NT2/D1 (cell line): Measurements from ENCODE around the gene CCDC159.

Source experiments
- DNase-seq: peaks from one replicate; pipeline ENCODE4 v3.0.0-alpha.2; 2011; ENCODE audit warnings: low read depth, low spot score
- H3K27me3 ChIP-seq: 2 replicates; pipeline ENCODE4 v1.6.0; 2011; ENCODE audit warnings: mild to moderate bottlenecking; ENCODE audit not compliant: insufficient read length, insufficient read depth
- H3K36me3 ChIP-seq: 2 replicates; pipeline ENCODE4 v1.6.1; 2011; ENCODE audit warnings: mild to moderate bottlenecking, low read length, mixed read lengths; ENCODE audit not compliant: insufficient read depth, insufficient read length
- H3K4me1 ChIP-seq: 2 replicates; pipeline ENCODE4 v1.5.1; 2011; ENCODE audit not compliant: insufficient read depth, insufficient read length
- H3K4me3 ChIP-seq: 2 replicates; pipeline ENCODE4 v1.5.1; 2011; ENCODE audit warnings: low read depth; ENCODE audit not compliant: insufficient read length
- H3K9ac ChIP-seq: 2 replicates; pipeline ENCODE4 v1.6.0; 2011; ENCODE audit warnings: low read depth; ENCODE audit not compliant: insufficient read length
- H3K9me3 ChIP-seq: 2 replicates; pipeline ENCODE4 v1.5.1; 2011; ENCODE audit warnings: mild to moderate bottlenecking, low read length; ENCODE audit not compliant: insufficient read depth
- SUZ12 ChIP-seq: IDR thresholded peaks from 2 replicates; pipeline ENCODE4 v1.6.1; 2011; ENCODE audit not compliant: insufficient read length, insufficient read depth; ENCODE audit errors: extremely low read depth
- YY1 ChIP-seq: IDR thresholded peaks from 2 replicates; pipeline ENCODE4 v1.6.1; 2011; ENCODE audit not compliant: insufficient read length, insufficient read depth
- ZNF274 ChIP-seq: IDR thresholded peaks from 2 replicates; pipeline ENCODE4 v1.6.1; 2011; ENCODE audit warnings: mild to moderate bottlenecking, low read depth, low read length

Gene CCDC159

DNA sequence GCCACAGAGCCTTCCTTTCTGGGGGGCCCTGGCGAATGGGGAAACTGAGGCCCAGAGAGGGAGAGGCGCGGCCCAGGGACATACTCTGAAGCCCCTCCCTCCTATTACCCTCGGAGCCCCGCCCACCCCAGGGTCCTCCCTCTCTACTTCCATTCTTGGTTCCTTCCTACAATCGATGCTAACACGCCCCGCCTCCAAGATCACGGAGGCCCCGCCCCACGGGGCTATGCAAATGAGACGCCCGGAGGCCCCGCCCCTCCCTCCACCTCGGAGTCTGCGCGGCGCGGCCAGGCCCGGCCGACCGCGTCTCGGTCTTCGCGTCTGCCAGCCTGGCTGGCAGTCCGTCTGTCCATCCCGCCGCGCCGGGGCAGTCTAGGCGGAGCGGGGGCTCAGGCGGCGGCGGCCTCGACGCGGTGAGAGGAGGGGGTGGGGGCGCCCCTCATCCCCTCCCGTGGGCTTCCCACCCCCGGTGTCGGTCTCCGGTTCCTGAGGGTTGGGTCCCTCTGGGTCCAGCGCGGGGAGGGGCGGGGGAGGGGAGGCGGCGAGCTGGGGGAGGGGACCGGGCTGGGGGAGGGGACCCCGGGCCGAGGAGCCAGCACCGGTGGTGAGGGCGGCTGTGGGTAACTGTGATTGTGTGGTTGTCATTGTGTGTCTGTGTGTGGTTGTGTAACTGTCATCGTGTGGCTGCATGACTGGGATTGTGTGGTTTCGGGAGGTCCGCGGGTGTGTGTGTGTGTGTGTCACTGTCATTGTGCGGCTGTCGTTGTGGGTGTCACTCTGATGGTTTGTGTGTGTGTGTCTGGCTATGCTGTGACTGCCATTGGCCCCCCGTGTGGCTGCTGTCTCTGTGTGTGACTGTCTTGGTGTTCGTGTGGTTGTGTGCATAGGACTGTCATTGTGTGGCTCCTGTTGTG is 9.1 kb downstream of the CCDC159 start, which contains the start of gene PLPPR2:
Gene PLPPR2, plus strand, starts transcription at position 273 of the 914 bp plus-strand sequence. CDS start 2,242 bp downstream, outside the sequence.
- H3K36me3 ChIP-seq = peaks cover 4% of the 10 kb centered on the region
- peak within 1 kb of the TSS; percentile 36 for H3K4me3 ChIP-seq
- peaks cover 10% of the 10 kb centered on the region for H3K27me3 ChIP-seq
- H3K9ac ChIP-seq = no peak within 1 kb of the TSS
- H3K9me3 ChIP-seq = no peaks in the 10 kb centered on the region
- DNase-seq = peak; percentile 92
- no peak for TF ChIP-seq ZNF274
- no peak for TF ChIP-seq SUZ12
- TF ChIP-seq YY1 = no peak
- peaks cover 12% of the 10 kb centered on the region for H3K4me1 ChIP-seq

DNA sequence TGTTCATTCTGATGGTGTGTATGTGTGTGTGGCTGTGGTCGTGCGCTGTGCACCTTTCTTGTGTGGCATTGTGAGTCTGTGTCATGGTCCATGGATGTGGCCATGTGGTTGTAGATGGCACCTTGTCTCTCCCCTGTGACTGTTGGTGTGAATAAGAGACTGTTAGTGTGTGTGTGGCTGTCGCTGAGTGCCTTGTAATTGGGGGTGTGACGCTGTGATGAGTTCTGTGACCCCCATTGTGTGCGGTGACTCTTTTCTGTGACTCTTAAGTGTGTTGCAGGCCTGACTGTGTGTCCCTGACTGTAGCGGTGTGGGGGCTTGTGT is 9.7 kb downstream of the CCDC159 start:
- no peak for TF ChIP-seq YY1
- no peak for TF ChIP-seq SUZ12
- no peak for TF ChIP-seq ZNF274
- H3K36me3 ChIP-seq = peaks cover 4% of the 10 kb centered on the region
- peak overlapping the region; percentile 36 for H3K4me3 ChIP-seq
- H3K9ac ChIP-seq = no peak overlapping the region
- peaks cover 10% of the 10 kb centered on the region for H3K27me3 ChIP-seq
- H3K9me3 ChIP-seq = no peaks in the 10 kb centered on the region
- peaks cover 13% of the 10 kb centered on the region for H3K4me1 ChIP-seq
- no peak for DNase-seq

GRCh38 chr19:11356676-11357550 is 10.6 kb downstream of the CCDC159 start:
- TF ChIP-seq SUZ12 (no peak), ZNF274 (no peak), YY1 (no peak)
- Histone ChIP-seq H3K27me3 (peaks cover 10% of the 10 kb centered on the region), H3K4me3 (no peak overlapping the region), H3K9ac (no peak overlapping the region), H3K9me3 (no peaks in the 10 kb centered on the region), H3K36me3 (peaks cover 4% of the 10 kb centered on the region), H3K4me1 (peaks cover 18% of the 10 kb centered on the region)
- DNase-seq = no peak

GRCh38 chr19:11359421-11359820 is 13.1 kb downstream of the CCDC159 start:
- H3K4me1 ChIP-seq = peaks cover 24% of the 10 kb centered on the region
- no peak for DNase-seq
- H3K4me3 ChIP-seq = no peak overlapping the region
- H3K9ac ChIP-seq = no peak overlapping the region
- H3K9me3 ChIP-seq = no peaks in the 10 kb centered on the region
- H3K27me3 ChIP-seq = peaks cover 10% of the 10 kb centered on the region
- H3K36me3 ChIP-seq = peaks cover 8% of the 10 kb centered on the region
- TF ChIP-seq SUZ12 (no peak), ZNF274 (no peak), YY1 (no peak)

- peaks cover 18% of the 10 kb centered on the region for H3K4me1 ChIP-seq
- H3K27me3 ChIP-seq = peaks cover 4% of the 10 kb centered on the region
- no peaks in the 10 kb centered on the region for H3K9me3 ChIP-seq
- H3K4me3 ChIP-seq = no peak overlapping the region
- no peak for TF ChIP-seq YY1
- no peak for TF ChIP-seq SUZ12
- TF ChIP-seq ZNF274 = no peak
- H3K9ac ChIP-seq = no peak overlapping the region
- peaks cover 18% of the 10 kb centered on the region for H3K36me3 ChIP-seq
- DNase-seq = no peak
Measured at GRCh38 chr19:11361037-11361770, 14.9 kb downstream of the CCDC159 start.

DNA sequence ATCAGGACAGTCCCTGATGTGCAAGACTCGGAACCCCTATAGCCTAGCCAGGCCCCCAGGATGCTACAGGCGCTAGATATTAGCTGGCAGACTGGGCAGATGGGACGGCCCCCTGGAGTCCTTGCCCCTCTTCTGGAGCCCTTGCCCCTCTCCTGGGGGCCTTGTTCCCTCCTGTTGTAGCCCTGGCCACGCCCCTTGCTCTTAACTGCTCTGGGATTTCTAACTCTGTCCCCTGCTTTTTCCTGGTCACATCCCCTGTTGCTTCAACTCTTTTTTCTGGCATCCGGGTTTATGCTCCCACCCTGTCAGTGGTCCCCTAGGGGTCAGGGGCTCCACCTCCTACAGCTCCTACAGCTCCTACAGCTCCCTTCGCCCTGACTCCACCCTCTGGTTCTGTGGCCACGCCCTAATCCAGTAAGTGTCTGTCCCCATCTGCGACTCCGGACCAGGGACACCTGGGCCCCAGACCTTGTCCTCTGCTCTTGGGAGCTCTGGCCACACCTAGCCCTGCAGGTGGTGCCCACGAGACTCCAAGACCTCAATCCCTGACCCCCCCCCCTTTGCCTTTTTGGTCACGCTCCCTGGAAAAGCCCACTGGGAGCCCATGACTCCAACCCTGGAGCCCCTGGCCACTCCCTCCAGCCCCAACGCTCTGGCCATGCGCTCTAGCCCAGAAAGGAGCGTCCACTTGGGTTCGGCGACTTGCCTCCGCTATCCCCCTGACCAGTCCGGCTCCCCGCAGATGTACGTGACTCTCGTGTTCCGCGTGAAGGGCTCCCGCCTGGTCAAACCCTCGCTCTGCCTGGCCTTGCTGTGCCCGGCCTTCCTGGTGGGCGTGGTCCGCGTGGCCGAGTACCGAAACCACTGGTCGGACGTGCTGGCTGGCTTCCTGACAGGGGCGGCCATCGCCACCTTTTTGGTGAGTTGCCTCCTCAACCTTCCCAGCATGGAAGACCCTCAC is 15.7 kb downstream of the CCDC159 start:
- TF ChIP-seq ZNF274 = no peak
- no peak for TF ChIP-seq YY1
- no peak for TF ChIP-seq SUZ12

More for the DNA sequence above, 15.7 kb downstream of the CCDC159 start:
- H3K4me3 ChIP-seq = no peak overlapping the region
- H3K36me3 ChIP-seq = peaks cover 18% of the 10 kb centered on the region
- no peaks in the 10 kb centered on the region for H3K9me3 ChIP-seq
- no peak overlapping the region for H3K9ac ChIP-seq
- H3K27me3 ChIP-seq = no peaks in the 10 kb centered on the region
- no peak for DNase-seq
- H3K4me1 ChIP-seq = peaks cover 14% of the 10 kb centered on the region
